Measurements from ENCODE around the gene POC1A.

DNA sequence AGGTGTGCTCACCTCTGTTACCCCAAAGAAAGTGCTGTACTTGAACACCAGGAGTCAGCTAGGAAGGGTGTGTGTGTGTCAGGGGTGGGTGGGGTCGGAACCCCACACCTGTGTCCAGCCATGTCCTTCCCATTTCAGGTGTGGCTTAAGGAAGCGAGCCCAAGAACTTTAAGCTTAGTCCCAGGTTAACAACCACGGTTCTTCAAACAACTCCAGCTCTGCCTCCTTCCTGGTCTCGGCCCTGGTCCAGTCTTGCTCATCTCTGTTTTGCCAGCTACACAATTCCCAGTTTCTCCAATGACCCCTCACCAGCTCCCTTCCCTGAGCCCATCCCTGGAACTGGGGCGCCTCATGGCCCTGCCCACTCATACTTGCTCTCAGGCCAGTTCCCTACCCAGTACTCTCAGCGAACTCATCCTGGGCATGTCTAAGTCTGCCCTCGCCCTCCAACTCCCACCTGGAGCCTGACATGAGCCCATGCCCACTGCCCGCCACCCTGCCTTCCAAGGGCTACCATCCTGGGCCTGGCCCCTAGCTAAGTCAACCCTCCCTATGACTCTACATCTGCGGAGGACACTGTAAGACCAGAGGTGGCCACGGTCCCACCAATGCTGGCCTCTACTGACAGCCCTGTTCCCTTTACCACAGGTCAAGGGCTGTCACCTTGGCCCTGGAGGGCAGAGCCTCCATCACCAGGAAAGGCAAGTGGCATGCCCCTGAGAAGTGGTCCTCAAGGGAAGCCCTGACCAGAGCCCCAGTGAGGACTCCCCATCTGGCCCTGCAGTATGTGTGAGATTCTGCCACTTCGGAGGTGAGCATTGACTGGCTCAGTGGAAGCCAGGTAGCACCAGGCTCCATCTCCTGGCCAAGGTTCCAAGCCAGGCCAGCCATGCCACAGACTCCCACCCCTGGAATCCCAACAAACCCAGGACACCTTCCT is 9.2 kb downstream of the POC1A start:
- TF ChIP-seq, protein P1, sequence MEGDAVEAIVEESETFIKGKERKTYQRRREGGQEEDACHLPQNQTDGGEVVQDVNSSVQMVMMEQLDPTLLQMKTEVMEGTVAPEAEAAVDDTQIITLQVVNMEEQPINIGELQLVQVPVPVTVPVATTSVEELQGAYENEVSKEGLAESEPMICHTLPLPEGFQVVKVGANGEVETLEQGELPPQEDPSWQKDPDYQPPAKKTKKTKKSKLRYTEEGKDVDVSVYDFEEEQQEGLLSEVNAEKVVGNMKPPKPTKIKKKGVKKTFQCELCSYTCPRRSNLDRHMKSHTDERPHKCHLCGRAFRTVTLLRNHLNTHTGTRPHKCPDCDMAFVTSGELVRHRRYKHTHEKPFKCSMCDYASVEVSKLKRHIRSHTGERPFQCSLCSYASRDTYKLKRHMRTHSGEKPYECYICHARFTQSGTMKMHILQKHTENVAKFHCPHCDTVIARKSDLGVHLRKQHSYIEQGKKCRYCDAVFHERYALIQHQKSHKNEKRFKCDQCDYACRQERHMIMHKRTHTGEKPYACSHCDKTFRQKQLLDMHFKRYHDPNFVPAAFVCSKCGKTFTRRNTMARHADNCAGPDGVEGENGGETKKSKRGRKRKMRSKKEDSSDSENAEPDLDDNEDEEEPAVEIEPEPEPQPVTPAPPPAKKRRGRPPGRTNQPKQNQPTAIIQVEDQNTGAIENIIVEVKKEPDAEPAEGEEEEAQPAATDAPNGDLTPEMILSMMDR (conservative IDR thresholded peaks at IDR 0.05 in 1 of 2, IDR thresholded peaks at IDR 0.05 in 1 of 2; ENCODE audit: low read depth in 1 of 2, low read length in 2 of 2): no peak
- no peak for TF ChIP-seq EZH2 (IDR thresholded peaks at IDR 0.05; ENCODE audit: low read length, missing control alignments)

Measured in fibroblast of lung (primary cell).